ENCODE data around the gene KCNG1. TPM values are rescaled to one million over a fixed set of nuclear protein-coding genes. Genes with fewer than 3 reads are reported as not detected.

KCNG1 gene
- total RNA-seq, 2 experiments from 2014 or later: 0.13 to 0.30 TPM

DNA sequence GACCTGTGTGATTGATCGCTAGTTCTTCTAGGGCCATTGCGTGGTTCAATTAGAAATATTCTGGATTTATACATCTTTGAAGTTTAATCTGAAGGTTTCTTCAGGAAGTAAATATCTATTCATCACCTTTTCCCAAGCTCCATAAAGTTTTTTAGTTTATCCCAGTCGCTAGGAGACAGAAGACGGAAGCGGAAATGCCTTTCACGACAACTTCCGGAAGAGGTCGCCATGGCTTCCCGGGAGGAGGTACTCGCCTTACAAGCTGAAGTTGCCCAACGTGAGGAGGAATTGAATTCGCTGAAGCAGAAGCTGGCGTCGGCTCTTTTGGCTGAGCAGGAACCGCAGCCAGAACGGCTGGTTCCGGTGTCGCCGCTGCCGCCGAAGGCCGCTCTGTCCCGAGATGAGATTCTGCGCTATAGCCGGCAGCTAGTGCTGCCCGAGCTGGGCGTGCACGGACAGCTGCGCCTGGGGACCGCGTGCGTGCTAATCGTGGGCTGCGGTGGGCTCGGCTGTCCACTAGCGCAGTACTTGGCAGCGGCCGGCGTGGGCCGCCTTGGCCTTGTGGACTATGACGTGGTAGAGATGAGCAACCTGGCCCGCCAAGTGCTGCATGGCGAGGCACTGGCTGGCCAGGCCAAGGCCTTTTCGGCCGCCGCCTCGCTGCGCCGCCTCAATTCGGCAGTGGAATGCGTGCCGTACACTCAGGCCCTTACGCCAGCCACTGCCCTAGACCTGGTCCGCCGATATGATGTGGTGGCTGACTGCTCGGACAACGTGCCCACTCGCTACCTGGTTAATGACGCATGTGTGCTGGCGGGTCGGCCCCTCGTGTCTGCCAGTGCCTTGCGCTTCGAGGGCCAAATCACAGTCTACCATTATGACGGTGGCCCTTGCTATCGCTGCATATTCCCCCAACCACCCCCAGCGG lies 64.0 kb downstream of the KCNG1 start, which contains the start of gene MOCS3:
Gene MOCS3 (plus strand): TSS at position 204 of the 928 bp plus-strand sequence. CDS start 25 bp downstream, at position 229.
- ChIA-PET CTCF (interaction anchor here (1.0 to 3.1 kb wide), 10 partner anchors 8 to 211 kb away, joined by 3 to 61 read pairs (median 6); partner anchors contain the start of genes ADNP and BCAS4), POLR2A (interaction anchor here (0.5 to 3.8 kb wide), 29 partner anchors 9 to 522 kb away, joined by 3 to 170 read pairs (median 5); partner anchors contain the start of genes ADNP, BCAS4 and PTPN1)
- Mint-ChIP-seq H3K4me3 (peak within 1 kb of the TSS; percentile 99), H3K27ac (peak within 1 kb of the TSS; percentile 86), H3K27me3 (no peaks in the 10 kb centered on the region), H3K4me1 (peaks cover 57% of the 10 kb centered on the region), H3K36me3 (ENCODE audit: low read depth) (peaks cover 13% of the 10 kb centered on the region), H3K9me3 (no peaks in the 10 kb centered on the region)
- DNase-seq: peak; percentile 85

DNA sequence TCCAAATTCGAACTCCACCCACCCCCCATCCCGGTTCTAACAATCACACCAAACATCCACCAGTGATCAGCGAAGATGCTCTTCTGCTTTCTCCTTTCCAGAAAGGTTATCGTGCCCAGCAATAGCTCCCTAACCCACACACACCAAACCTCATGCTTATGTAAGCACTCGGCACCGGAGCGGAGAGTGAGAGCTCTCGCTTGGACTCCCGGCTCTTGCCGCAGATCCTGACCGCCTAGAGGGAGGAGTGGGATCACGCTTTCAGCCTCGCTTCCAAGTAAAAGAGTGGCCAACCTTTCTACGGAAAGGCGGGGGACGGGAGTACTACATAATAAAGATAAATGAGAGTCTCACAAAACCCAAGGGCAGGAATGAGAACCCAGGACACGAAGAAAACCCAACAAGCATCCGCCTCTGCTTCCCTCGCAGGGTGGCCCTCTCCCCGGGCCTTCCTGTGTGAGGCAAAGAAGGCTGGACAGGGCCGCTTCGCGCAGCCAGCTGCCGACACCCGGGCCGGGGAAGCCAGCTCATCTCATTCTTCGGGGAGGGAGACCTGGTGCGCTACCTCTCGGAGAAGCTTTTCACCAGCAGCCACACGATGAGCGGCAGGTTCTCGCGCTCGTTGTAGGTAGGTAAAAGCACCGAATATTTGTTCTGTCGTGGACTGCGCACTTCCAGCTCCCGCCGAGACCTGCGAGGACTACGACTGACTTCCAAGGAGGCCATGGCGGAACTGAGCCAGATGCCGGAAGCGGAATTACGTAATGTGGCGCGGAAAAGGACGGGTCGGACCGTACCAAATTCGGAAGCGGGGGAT lies 64.9 kb downstream of the KCNG1 start, which contains the start of gene DPM1:
Gene DPM1 (minus strand): TSS at position 735 of the 817 bp plus-strand sequence. CDS start 9 bp downstream, at position 726.
- Mint-ChIP-seq H3K36me3 (ENCODE audit: low read depth) (peaks cover 21% of the 10 kb centered on the region), H3K4me3 (peak within 1 kb of the TSS; percentile 99), H3K27ac (peak within 1 kb of the TSS; percentile 86), H3K4me1 (peaks cover 66% of the 10 kb centered on the region), H3K27me3 (no peaks in the 10 kb centered on the region), H3K9me3 (no peaks in the 10 kb centered on the region)
- CTCF ChIA-PET: interaction anchor here (0.6 to 3.1 kb wide), 13 partner anchors 9 to 210 kb away, joined by 3 to 61 read pairs (median 4); partner anchors contain the start of genes ADNP and BCAS4
- DNase-seq: peak; percentile 89
- POLR2A ChIA-PET: interaction anchor here (0.5 to 3.8 kb wide), 32 partner anchors 8 to 584 kb away, joined by 3 to 170 read pairs (median 5); partner anchors contain the start of genes ADNP, BCAS4 and PTPN1

DNA sequence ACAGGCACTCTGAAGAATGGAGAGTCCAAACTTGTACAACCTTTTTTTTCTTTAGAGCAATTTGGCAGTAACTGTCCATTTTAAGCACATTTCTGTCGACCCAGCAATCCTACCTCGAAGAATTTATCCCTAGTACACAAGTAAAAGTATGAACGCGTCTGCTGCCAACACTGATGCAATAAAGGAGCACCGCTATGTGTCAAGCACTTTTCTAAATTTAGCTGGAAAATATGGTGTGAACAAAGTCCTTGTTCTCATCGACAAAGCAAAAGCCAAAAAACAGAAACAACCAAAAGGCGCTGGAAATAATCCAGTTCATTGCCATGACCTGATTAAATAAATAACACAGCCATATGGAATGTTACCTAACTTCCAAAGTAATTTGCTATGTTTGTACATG lies 65.6 kb downstream of the KCNG1 start:
- DNase-seq: no peak

GRCh38 chr20:50953821-50954220 lies 69.1 kb downstream of the KCNG1 start:
- no peak overlapping the region for H3K4me3 Mint-ChIP-seq
- POLR2A ChIA-PET: no interaction called here
- peaks cover 49% of the 10 kb centered on the region for H3K36me3 Mint-ChIP-seq (ENCODE audit: low read depth)
- no peak for DNase-seq
- CTCF ChIA-PET: no interaction called here
- no peaks in the 10 kb centered on the region for H3K9me3 Mint-ChIP-seq
- H3K27me3 Mint-ChIP-seq: no peaks in the 10 kb centered on the region
- peaks cover 53% of the 10 kb centered on the region for H3K4me1 Mint-ChIP-seq
- no peak overlapping the region for H3K27ac Mint-ChIP-seq

More for the DNA sequence above, 65.6 kb downstream of the KCNG1 start:
- Mint-ChIP-seq H3K27ac (peak overlapping the region; percentile 86), H3K9me3 (no peaks in the 10 kb centered on the region), H3K36me3 (ENCODE audit: low read depth) (peaks cover 25% of the 10 kb centered on the region), H3K4me1 (peaks cover 67% of the 10 kb centered on the region), H3K27me3 (no peaks in the 10 kb centered on the region), H3K4me3 (peak overlapping the region; percentile 99)
- POLR2A ChIA-PET: interaction anchor here (0.6 to 3.8 kb wide), 17 partner anchors 9 to 448 kb away, joined by 3 to 170 read pairs (median 6); partner anchors contain the start of genes ADNP and BCAS4
- CTCF ChIA-PET: interaction anchor here (0.6 to 3.1 kb wide), 8 partner anchors 23 to 209 kb away, joined by 3 to 61 read pairs (median 5); partner anchors contain the start of genes ADNP and BCAS4

Other genes with a start within 250 kb of the KCNG1 start
- 1 to 10 TPM; 6.3 to 6.6 TPM for gene BCAS4, start 228.0 kb downstream of the KCNG1 start, total RNA-seq
- 10 to 100 TPM; 58.8 to 63.3 TPM for gene ADNP, start 91.7 kb downstream of the KCNG1 start, total RNA-seq
- gene DPM1, start 64.6 kb downstream of the KCNG1 start, total RNA-seq: 10 to 100 TPM; 46.8 to 49.8 TPM
- 1 to 10 TPM; 4.1 to 4.7 TPM for gene MOCS3, start 64.3 kb downstream of the KCNG1 start, total RNA-seq